Measurements from ENCODE around the gene TMEM250. TPM values are rescaled to one million over a fixed set of nuclear protein-coding genes. Genes with fewer than 3 reads are reported as not detected.

TMEM250 gene
- total RNA-seq, 4 donors from 2014 or later = 25.7 to 46.9 (median 41.5) TPM

GRCh38 chr9:136087741-136088480 lies 30.8 kb downstream of the TMEM250 start:
- H3K4me3 ChIP-seq = no peak overlapping the region
- no peaks in the 10 kb centered on the region for H3K9me3 ChIP-seq
- peaks cover 80 to 83% of the 10 kb centered on the region in 2 donors for H3K4me1 ChIP-seq
- no peak for ATAC-seq
- TF ChIP-seq, protein P1, sequence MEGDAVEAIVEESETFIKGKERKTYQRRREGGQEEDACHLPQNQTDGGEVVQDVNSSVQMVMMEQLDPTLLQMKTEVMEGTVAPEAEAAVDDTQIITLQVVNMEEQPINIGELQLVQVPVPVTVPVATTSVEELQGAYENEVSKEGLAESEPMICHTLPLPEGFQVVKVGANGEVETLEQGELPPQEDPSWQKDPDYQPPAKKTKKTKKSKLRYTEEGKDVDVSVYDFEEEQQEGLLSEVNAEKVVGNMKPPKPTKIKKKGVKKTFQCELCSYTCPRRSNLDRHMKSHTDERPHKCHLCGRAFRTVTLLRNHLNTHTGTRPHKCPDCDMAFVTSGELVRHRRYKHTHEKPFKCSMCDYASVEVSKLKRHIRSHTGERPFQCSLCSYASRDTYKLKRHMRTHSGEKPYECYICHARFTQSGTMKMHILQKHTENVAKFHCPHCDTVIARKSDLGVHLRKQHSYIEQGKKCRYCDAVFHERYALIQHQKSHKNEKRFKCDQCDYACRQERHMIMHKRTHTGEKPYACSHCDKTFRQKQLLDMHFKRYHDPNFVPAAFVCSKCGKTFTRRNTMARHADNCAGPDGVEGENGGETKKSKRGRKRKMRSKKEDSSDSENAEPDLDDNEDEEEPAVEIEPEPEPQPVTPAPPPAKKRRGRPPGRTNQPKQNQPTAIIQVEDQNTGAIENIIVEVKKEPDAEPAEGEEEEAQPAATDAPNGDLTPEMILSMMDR (IDR thresholded peaks at IDR 0.05 in 4 of 5, conservative IDR thresholded peaks at IDR 0.05 in 1 of 5) = no peak
- TF ChIP-seq POLR2A (IDR thresholded peaks at IDR 0.05) = no peak
- no peaks in the 10 kb centered on the region for H3K27me3 ChIP-seq
- in situ Hi-C loops (cut with MboI; ENCODE audit: low sequenced_read_pairs in 4 of 4) = no loop called here
- peak overlapping the region; percentile 95 to 100 (median 98) for H3K27ac ChIP-seq
- H3K36me3 ChIP-seq = peaks cover 0 to 4% of the 10 kb centered on the region in 2 donors
- intact Hi-C loops (cut with DNase I; ENCODE audit: low total_unique reads) = no loop called here
- DNase-seq = peak in 1 of 2 donors; percentile 21

GRCh38 chr9:136086951-136087740 lies 31.5 kb downstream of the TMEM250 start:
- Histone ChIP-seq H3K9me3 (no peaks in the 10 kb centered on the region), H3K4me3 (no peak overlapping the region), H3K36me3 (peaks cover 0 to 4% of the 10 kb centered on the region in 2 donors), H3K27ac (peak overlapping the region; percentile 95 to 100 (median 98)), H3K27me3 (no peaks in the 10 kb centered on the region), H3K4me1 (peaks cover 79 to 83% of the 10 kb centered on the region in 2 donors)
- DNase-seq (peak in 1 of 2 donors; percentile 17), ATAC-seq (no peak)
- intact Hi-C loops (cut with DNase I; ENCODE audit: low total_unique reads) (loop anchor here (1.0 kb wide), 1 partner anchor 59 kb away; no protein-coding TSS in a partner anchor), in situ Hi-C loops (cut with MboI; ENCODE audit: low sequenced_read_pairs in 4 of 4) (no loop called here)
- TF ChIP-seq POLR2A (IDR thresholded peaks at IDR 0.05) = no peak
- TF ChIP-seq, protein P1 (IDR thresholded peaks at IDR 0.05 in 4 of 5, conservative IDR thresholded peaks at IDR 0.05 in 1 of 5) = no peak

DNA sequence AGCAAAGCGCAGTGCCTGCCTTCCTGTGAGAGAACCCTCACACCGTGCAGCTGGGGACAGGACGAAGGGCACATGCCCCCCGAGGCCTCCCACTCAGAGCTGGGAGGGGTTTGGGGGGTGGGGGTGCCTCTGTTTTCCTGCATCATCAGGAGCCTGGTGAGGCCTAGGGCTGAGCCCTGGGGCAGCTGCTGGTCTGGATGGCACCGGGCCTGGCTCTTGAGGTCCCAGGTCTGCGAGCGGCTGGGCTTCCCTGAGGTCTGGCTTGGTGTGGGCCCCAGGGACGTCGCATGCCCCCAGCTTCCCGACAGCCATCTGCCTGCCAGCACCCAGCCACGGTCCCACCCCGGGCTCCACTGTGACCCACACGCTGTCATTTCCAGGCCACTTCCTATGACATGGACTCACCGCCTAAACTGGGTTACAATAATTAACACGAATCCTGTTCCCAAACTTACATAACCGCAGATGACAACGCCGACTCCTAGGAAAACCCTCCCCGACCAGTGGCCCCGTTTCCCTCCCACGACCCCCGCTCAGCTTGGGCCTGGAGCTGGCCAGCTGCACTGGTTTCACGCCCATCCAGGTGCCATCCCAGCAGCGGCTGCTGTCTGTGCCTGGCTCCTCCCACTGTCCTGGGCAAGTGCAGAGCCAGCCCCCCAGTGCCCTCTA lies 32.3 kb downstream of the TMEM250 start:
- H3K36me3 ChIP-seq = peaks cover 0 to 4% of the 10 kb centered on the region in 2 donors
- ATAC-seq (peak; percentile 15 to 27), DNase-seq (peak in 1 of 2 donors; percentile 52)
- in situ Hi-C loops (cut with MboI; ENCODE audit: low sequenced_read_pairs in 4 of 4) = no loop called here
- TF ChIP-seq, protein P1 (IDR thresholded peaks at IDR 0.05 in 4 of 5, conservative IDR thresholded peaks at IDR 0.05 in 1 of 5) = no peak
- no peak for TF ChIP-seq POLR2A (IDR thresholded peaks at IDR 0.05)
- H3K27me3 ChIP-seq = no peaks in the 10 kb centered on the region
- H3K27ac ChIP-seq = peak overlapping the region; percentile 95 to 100 (median 98)
- H3K4me3 ChIP-seq = peak overlapping the region in 3 of 4 donors; percentile 5 to 32 (median 5)
- intact Hi-C loops (cut with DNase I; ENCODE audit: low total_unique reads) = loop anchor here (1.0 kb wide), 1 partner anchor 58 kb away; no protein-coding TSS in a partner anchor
- H3K4me1 ChIP-seq = peaks cover 79 to 85% of the 10 kb centered on the region in 2 donors
- no peaks in the 10 kb centered on the region for H3K9me3 ChIP-seq

- H3K27ac ChIP-seq = peak overlapping the region; percentile 95 to 100 (median 98)
- ATAC-seq = peak; percentile 58 to 73
- no peaks in the 10 kb centered on the region for H3K9me3 ChIP-seq
- peaks cover 0 to 4% of the 10 kb centered on the region in 2 donors for H3K36me3 ChIP-seq
- TF ChIP-seq, protein P1 (IDR thresholded peaks at IDR 0.05 in 4 of 5, conservative IDR thresholded peaks at IDR 0.05 in 1 of 5) = no peak
- peak; percentile 61 to 67 for TF ChIP-seq POLR2A (IDR thresholded peaks at IDR 0.05)
- peak; percentile 63 to 87 for DNase-seq
- H3K4me3 ChIP-seq = peak overlapping the region in 3 of 4 donors; percentile 5 to 32 (median 5)
- in situ Hi-C loops (cut with MboI; ENCODE audit: low sequenced_read_pairs in 4 of 4) (no loop called here), intact Hi-C loops (cut with DNase I; ENCODE audit: low total_unique reads) (loop anchor here (1.0 kb wide), 1 partner anchor 58 kb away; no protein-coding TSS in a partner anchor)
- no peaks in the 10 kb centered on the region for H3K27me3 ChIP-seq
- peaks cover 79 to 85% of the 10 kb centered on the region in 2 donors for H3K4me1 ChIP-seq
Measured at GRCh38 chr9:136085815-136086212, 32.9 kb downstream of the TMEM250 start.

All from gastrocnemius medialis (tissue), 4 donors.